GM18508 (cell line): ENCODE measurements around the gene MALT1.
"Not testable (repeated sequence)": the region's sequence is repeated elsewhere in the genome, so short reads cannot be mapped to it uniquely, and the experiment has no call there.

ENCODE experiments used
- ATAC-seq: cut with Tn5 transposase; IDR thresholded peaks from one replicate; pipeline ENCODE4 v1.9.1; 2021; ENCODE audit warnings: moderate number of reproducible peaks; ENCODE audit not compliant: insufficient read depth, unreplicated experiment

Gene MALT1

DNA sequence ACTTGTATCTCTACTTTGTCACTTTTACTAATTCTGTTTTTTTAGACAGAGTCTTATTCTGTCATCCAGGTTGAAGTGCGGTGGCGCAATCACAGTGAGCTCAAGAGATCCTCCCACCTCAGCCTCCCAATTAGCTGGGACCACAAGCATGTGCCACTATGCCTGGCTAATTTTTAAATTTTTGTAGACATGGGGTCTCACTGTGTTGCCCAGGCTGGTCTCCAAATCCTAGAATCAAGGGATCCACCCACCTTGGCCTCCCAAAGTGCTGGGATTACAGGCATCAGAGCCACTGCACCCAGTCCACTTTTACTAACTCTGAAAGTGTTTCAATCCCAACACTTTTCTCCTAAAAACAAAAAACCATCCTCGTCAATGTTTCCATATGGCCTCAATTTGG lies 94.9 kb downstream of the MALT1 start:
- ATAC-seq, result no peak

DNA sequence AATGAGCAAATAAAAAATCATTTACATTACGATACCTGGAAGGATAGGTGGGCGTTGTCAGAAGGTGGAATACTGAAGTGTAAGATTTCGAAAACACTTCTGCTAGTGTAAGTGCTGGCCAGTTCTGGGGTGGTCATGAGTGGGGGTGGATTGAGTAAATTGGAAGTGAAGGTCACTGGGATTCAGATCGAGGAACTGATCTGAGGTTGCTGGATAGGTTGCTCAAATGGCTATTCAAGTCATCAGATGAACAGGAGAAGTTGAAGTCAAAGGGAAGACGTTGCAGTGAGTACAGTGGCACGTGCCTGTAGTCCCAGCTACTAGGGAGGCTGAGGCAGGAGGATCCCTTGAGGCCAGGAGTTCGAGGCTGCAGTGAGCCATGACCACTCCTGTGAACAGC lies 95.7 kb downstream of the MALT1 start:
- ATAC-seq, result no peak

DNA sequence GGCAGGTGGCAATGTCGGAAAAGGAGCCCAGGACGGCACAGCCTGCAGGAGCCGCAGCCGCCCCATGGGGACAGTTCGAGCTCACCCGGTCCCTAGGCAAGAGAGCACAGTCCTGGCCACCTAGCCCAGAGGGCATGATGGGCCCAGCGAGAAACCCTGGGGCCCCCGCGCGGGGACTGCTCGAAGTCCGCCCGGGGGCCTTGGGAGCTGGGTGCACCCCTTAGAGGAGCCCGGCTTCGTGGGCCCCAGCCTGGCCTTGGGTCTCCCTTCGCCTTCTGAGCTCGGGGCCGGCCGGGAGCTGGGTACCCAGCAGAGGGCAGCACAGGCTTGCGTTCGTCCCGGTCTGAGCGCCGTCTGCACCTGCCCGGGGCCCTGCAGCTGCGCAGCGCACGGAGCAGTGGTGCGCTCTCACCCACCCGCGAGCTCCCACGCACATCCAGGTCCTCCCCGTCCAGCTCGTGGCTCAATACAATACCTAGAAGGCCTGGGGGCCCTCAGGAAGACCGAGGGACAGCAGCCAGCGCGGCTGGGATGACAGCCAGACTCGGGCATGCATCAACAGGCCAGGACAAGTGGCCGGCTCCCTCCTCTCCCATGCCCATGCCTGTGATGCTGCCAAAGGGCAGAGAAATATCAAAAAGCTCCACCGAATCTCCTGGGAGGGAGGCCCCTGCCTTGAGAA lies 97.2 kb downstream of the MALT1 start:
- no peak for ATAC-seq

- no peak for ATAC-seq
These were observed 98.1 kb downstream of the MALT1 start for GRCh38 chr18:58769321-58769720.

DNA sequence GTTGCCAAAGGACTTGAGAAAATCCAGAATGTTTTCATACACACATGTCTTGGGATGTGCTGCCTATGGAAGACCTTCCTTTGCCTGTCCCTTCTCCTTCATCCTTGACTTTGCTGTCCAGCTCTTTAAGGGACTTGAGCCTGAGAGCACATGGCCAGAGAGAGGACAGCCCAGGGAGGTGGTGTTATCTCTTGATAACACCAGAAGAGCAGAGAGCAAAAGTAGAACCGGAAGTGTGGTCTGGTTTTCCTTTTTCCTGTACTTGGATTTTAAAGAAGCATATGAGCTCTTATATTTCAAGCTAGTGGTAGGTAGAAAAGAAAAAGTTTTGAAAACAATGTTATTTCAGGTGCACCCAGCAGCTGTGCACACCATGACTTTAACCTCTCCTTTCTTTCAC lies 99.3 kb downstream of the MALT1 start:
- no peak for ATAC-seq

DNA sequence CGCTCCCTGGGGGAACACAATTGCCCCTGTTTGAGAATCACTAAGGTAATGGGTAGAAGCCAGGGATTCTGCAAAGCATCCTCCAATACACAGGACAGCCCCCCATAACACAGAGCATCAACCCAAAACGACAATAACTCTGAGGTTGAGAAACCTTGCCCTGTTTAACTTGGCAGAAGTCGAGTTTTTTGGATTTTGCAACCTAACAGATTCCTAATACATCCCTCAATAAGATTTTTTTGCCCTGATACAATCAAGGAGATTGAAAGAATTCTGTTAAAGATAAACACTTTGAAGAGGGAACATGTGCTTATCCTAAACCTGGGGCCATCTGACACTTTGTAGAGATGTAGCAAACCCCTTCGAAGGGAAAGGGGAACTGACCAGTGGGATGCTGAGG lies 100.9 kb downstream of the MALT1 start:
- ATAC-seq, result no peak

- no peak for ATAC-seq
These were observed 104.8 kb downstream of the MALT1 start for GRCh38 chr18:58776084-58776483.

GRCh38 chr18:58776541-58776940 lies 105.3 kb downstream of the MALT1 start:
- not testable (repeated sequence) for ATAC-seq

- ATAC-seq, result no peak
These were observed 106.2 kb downstream of the MALT1 start for GRCh38 chr18:58777471-58777870.

GRCh38 chr18:58779529-58779928 lies 108.3 kb downstream of the MALT1 start:
- ATAC-seq, result no peak

DNA sequence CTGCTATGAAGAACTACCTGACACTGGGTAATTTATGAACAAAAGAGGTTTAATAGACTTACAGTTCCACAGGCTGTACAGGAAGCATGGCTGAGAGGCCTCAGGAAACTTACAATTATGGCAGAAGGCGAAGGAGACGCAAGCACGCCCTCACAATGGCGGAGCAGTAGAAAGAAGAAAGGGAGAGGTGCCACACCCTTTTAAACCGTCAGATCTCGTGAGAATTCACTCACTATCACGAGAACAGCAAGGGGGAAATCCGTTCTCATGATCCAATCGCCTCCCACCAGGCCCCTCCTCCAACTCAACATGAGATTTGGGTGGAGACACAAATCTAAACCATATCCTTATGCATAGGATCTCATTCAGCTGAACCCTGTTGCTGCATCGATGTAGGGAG lies 108.8 kb downstream of the MALT1 start:
- no peak for ATAC-seq

DNA sequence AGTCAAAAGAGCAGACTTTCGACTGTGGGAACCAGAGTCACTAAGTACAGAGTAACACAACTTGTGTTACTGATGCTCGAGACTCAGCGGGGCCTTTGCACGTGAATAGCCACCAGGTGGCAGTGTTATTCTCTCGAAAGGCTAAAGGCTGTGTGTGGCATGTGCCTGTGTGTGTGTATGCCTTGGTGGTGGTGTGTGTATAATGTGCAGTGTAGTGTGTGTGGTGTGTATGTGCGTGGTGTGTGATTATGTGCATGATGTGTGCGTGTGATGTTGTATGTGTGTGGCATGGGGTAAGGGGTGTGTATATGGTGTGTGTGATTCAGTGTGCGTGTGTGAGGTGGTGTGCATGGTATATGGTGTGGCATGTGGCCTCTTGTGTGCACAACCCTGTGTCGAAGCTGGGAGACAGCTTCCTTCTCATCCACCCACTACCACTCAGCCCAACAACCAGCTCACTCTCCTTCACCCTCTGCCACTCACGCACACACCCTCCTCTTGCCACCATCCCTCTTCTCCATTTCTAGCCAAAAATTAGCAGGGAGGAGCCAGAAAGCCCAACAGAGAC lies 110.4 kb downstream of the MALT1 start:
- no peak for ATAC-seq

- ATAC-seq, result no peak
These were observed 113.4 kb downstream of the MALT1 start for GRCh38 chr18:58784601-58785137.

DNA sequence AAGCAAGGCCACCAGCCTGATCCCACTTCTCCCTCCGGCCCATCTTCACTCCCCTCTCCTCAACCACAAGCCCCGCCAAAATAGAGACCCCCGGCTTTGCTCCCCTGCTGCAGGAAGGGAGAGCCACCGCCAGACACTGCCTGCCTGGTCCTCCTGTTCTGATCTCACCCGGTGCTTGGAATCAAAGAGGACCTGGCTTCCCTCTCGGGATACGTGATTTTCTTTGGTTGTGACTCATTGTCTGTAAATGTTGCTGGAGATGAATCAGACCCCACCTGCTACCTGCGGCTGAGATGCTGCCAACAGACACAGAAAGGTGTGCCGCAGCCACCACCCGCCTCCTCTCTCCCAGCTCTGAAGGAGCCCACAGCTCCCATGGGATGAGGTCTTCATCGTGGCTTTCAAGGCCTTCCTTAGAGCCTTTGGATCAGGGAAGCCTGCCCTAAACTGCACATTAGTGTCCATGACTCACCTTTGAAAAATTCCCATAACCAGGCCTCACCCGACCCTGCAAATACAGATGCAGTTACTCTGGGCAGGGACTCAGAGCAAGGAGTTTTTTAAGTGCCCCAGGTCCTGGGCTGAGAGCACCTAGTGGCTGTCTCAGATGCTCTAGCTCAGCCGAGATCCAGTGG lies 114.0 kb downstream of the MALT1 start:
- ATAC-seq, result no peak

DNA sequence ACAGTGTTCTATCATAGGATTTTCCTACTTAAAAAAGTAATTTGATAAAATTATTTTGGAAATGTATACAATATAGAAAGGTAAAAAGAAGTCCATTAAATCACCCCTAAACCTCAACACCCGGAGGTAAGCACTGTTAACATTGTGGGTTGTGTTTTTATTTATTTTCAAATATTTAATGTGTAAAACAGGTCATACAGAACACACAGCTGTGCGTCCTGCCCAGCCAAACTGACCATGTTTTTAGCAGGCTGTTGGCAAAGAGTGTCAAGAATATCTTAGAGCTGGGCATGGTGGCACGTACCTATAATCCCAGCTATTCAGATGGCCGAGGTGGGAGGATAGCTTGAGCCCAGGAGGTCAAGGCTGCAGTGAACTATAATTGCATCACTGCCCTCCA lies 114.6 kb downstream of the MALT1 start:
- no peak for ATAC-seq

DNA sequence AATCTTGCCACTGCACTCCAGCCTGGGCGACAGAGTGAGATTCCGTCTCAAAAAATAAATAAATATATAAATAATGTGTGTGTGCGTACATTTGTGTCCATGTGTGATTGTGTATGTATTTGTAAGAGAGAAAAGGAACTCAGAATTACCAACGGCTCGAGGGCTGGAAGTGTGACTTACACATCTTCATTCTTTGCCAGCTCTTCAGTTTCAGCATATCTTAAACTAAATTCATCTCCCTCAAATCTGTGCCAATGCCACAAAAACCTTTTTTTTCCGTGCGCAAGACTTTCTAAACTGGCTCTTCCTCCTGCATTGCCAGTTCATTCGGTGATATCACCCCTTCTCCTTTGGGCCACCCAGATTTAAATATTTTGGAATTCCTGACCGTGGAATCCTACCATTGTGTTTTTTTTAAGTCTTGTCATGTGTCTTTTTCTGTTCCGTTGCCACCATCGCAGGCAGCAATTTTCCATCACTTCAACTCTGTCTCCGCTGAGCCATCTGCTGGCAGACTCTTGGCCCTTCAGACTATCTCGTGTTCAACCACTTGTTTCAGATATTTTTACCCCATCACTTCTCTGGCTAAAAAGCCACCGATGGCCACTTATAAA lies 116.4 kb downstream of the MALT1 start:
- ATAC-seq, result no peak

- no peak for ATAC-seq
These were observed 117.2 kb downstream of the MALT1 start for GRCh38 chr18:58788470-58788869.

GRCh38 chr18:58788971-58789875 lies 118.0 kb downstream of the MALT1 start:
- no peak for ATAC-seq

DNA sequence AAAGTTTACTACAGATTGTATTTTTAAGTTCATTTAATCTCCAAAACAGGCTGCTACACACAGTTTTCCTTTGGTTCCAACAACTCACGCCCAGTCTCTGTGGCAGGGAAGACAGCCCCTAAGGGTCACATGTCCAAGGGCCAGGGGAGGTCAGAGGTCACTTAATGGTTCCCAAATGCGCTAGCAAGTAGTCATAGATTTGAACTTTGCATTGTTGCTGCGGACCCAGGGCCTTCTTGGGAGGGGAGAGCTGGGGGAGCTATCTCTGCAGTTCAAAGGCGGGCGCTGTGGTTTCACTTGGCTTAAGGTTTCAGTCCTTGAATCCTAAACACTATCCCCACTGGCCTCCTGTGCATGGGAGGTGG lies 118.6 kb downstream of the MALT1 start:
- no peak for ATAC-seq

DNA sequence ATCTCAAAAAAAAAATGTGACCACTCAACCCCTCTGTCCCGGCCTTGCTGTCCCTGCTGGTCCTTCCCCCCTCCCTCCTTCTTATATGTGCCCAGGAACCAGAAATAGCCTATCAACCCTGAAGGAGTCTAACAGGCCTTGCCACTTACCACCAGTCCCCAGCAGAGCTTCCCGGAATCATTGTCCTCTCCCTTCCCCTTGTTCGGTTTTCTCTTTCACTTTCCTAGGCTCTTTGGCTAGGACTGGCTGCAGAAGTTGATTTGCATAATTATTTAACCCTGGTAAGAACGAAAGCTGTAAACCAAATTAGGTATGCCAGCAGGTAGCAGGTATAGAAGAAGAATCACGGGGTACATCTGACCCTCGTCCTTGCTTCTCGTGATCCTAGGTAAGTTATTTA lies 120.8 kb downstream of the MALT1 start:
- peak; percentile 83 for ATAC-seq
